Activated CD8-positive, alpha-beta T cell treated with anti-CD3 and anti-CD28 coated beads for 36 hours (primary cell): ENCODE data around the gene C18orf32. TPM values are rescaled to one million over a fixed set of nuclear protein-coding genes. Genes with fewer than 3 reads are reported as not detected.
"Not testable (repeated sequence)": the region's sequence is repeated elsewhere in the genome, so short reads cannot be mapped to it uniquely, and the experiment has no call there.

ENCODE experiments used
- ATAC-seq: fragments of 200-7000 bp; cut with Tn5 transposase; one replicate; pipeline ENCODE4 v1.10.0; 2021; ENCODE audit warnings: mild to moderate bottlenecking, moderate library complexity
- CTCF ChIA-PET: fragments of 350-600 bp; sonication (Branson Sonifier 250); formaldehyde crosslinking; loops from one replicate; lab custom pipeline; 2021; ENCODE audit warnings: antibody characterized with exemption; lab: Charles Lee
- POLR2A ChIA-PET: fragments of 350-600 bp; sonication (Branson Sonifier 250); formaldehyde crosslinking; loops from one replicate; lab custom pipeline; 2021; ENCODE audit warnings: antibody characterized with exemption; lab: Charles Lee
- DNase-seq: peaks from one replicate; pipeline ENCODE4 v3.0.0-alpha.2; 2020
- H3K27ac Mint-ChIP-seq: one replicate; pipeline ENCODE4 v1.8.0; 2021; ENCODE audit warnings: mild to moderate bottlenecking, mixed read lengths
- H3K27me3 Mint-ChIP-seq: one replicate; pipeline ENCODE4 v1.8.0; 2021; ENCODE audit warnings: mixed read lengths
- H3K36me3 Mint-ChIP-seq: one replicate; pipeline ENCODE4 v1.8.0; 2021; ENCODE audit warnings: low read depth, mixed read lengths
- H3K4me1 Mint-ChIP-seq: one replicate; pipeline ENCODE4 v1.8.0; 2021; ENCODE audit warnings: low read depth, mixed read lengths
- H3K4me3 Mint-ChIP-seq: one replicate; pipeline ENCODE4 v1.8.0; 2021; ENCODE audit warnings: mild to moderate bottlenecking, moderate library complexity, mixed read lengths
- H3K9me3 Mint-ChIP-seq: one replicate; pipeline ENCODE4 v1.8.0; 2021; ENCODE audit warnings: mixed read lengths
- CTCF ChIP-seq: fragments of 200-600 bp; IDR thresholded peaks from one replicate; pipeline ENCODE4 v1.8.0; 2022; ENCODE audit warnings: antibody characterized with exemption, mild to moderate bottlenecking
- intact Hi-C: fragments of 100-400 bp; cut with micrococcal nuclease; formaldehyde crosslinking; loops from one replicate; pipeline ENCODE4 v1.10.0; 2022
- total RNA-seq, 2 experiments: library from RNA; stranded (reverse); gene quantifications; one replicate each; pipeline ENCODE4 v1.2.3, GENCODE V29; 2021

C18orf32 gene
- total RNA-seq, 2 experiments from 2014 or later = 21.7 to 22.4 TPM

GRCh38 chr18:49515516-49515915 is 28.5 kb upstream of the C18orf32 start:
- H3K4me1 Mint-ChIP-seq = no peaks in the 10 kb centered on the region
- H3K4me3 Mint-ChIP-seq = no peak overlapping the region
- DNase-seq = no peak
- H3K27me3 Mint-ChIP-seq = peaks cover under 1% of the 10 kb centered on the region
- ATAC-seq = no peak
- no peak for TF ChIP-seq CTCF
- H3K27ac Mint-ChIP-seq = no peak overlapping the region
- ChIA-PET CTCF (interaction anchor here (1.7 to 10.8 kb wide), 2 partner anchors 11 to 343 kb away, joined by 5 to 131 read pairs; no protein-coding TSS in a partner anchor), POLR2A (no interaction called here)
- no peaks in the 10 kb centered on the region for H3K36me3 Mint-ChIP-seq
- intact Hi-C loops = no loop called here
- no peaks in the 10 kb centered on the region for H3K9me3 Mint-ChIP-seq

- H3K4me3 Mint-ChIP-seq, H3K4me1 Mint-ChIP-seq, H3K27ac Mint-ChIP-seq, H3K9me3 Mint-ChIP-seq, POLR2A ChIA-PET, H3K27me3 Mint-ChIP-seq, intact Hi-C loops, H3K36me3 Mint-ChIP-seq, DNase-seq, ATAC-seq: not testable (repeated sequence)
- CTCF ChIA-PET = interaction anchor here (1.4 to 10.8 kb wide), 2 partner anchors 344 to 363 kb away, joined by 3 to 131 read pairs; no protein-coding TSS in a partner anchor
Measured at GRCh38 chr18:49515003-49515402, 28.0 kb upstream of the C18orf32 start.

- Mint-ChIP-seq H3K9me3 (no peaks in the 10 kb centered on the region), H3K27ac (no peak overlapping the region), H3K4me3 (no peak overlapping the region), H3K27me3 (peaks cover 1% of the 10 kb centered on the region), H3K36me3 (no peaks in the 10 kb centered on the region), H3K4me1 (no peaks in the 10 kb centered on the region)
- POLR2A ChIA-PET = no interaction called here
- TF ChIP-seq CTCF = no peak
- ATAC-seq = no peak
- DNase-seq = no peak
- intact Hi-C loops = no loop called here
- CTCF ChIA-PET = interaction anchor here (1.4 to 10.8 kb wide), 2 partner anchors 344 to 364 kb away, joined by 3 to 131 read pairs; no protein-coding TSS in a partner anchor
Measured at GRCh38 chr18:49514577-49514976, 27.5 kb upstream of the C18orf32 start.

GRCh38 chr18:49512876-49513275 is 25.8 kb upstream of the C18orf32 start:
- DNase-seq, intact Hi-C loops, H3K4me3 Mint-ChIP-seq, ATAC-seq, H3K27me3 Mint-ChIP-seq, POLR2A ChIA-PET, H3K4me1 Mint-ChIP-seq, H3K27ac Mint-ChIP-seq, H3K36me3 Mint-ChIP-seq, H3K9me3 Mint-ChIP-seq: not testable (repeated sequence)
- CTCF ChIA-PET = interaction anchor here (10.8 kb wide), 1 partner anchor 346 kb away, joined by 131 read pairs; no protein-coding TSS in a partner anchor

GRCh38 chr18:49510393-49511115 is 23.5 kb upstream of the C18orf32 start:
- Mint-ChIP-seq H3K27ac (no peak overlapping the region), H3K27me3 (peaks cover 12% of the 10 kb centered on the region), H3K9me3 (no peaks in the 10 kb centered on the region), H3K4me3 (no peak overlapping the region), H3K36me3 (no peaks in the 10 kb centered on the region), H3K4me1 (no peaks in the 10 kb centered on the region)
- POLR2A ChIA-PET = interaction anchor here (1.0 kb wide), 1 partner anchor 382 kb away, joined by 3 read pairs; no protein-coding TSS in a partner anchor
- ATAC-seq (peak; percentile 64), DNase-seq (peak; percentile 64)
- CTCF ChIA-PET = interaction anchor here (0.6 to 10.8 kb wide), 25 partner anchors 9 to 847 kb away, joined by 3 to 131 read pairs (median 4); partner anchors contain the start of gene MYO5B
- intact Hi-C loops = loop anchor here (2.0 kb wide), 1 partner anchor 348 kb away; no protein-coding TSS in a partner anchor
- peak; percentile 81 for TF ChIP-seq CTCF

GRCh38 chr18:49506438-49506837 is 19.4 kb upstream of the C18orf32 start:
- H3K4me3 Mint-ChIP-seq, H3K27ac Mint-ChIP-seq, CTCF ChIA-PET, H3K36me3 Mint-ChIP-seq, H3K4me1 Mint-ChIP-seq, DNase-seq, ATAC-seq, H3K9me3 Mint-ChIP-seq, intact Hi-C loops: not testable (repeated sequence)
- POLR2A ChIA-PET = interaction anchor here (0.6 kb wide), 1 partner anchor 311 kb away, joined by 3 read pairs; no protein-coding TSS in a partner anchor
- peaks cover 14% of the 10 kb centered on the region for H3K27me3 Mint-ChIP-seq
